Putamen (tissue), 1 donor: Measurements from ENCODE around the gene WDFY1.
A peak's percentile ranks its signal among the peaks of the same experiment; 100 is the strongest.

Experiments used
- DNase-seq: peaks from one replicate; pipeline ENCODE4 v3.0.0-alpha.2; 2016; ENCODE audit warnings: low spot score

WDFY1 gene, protein sequence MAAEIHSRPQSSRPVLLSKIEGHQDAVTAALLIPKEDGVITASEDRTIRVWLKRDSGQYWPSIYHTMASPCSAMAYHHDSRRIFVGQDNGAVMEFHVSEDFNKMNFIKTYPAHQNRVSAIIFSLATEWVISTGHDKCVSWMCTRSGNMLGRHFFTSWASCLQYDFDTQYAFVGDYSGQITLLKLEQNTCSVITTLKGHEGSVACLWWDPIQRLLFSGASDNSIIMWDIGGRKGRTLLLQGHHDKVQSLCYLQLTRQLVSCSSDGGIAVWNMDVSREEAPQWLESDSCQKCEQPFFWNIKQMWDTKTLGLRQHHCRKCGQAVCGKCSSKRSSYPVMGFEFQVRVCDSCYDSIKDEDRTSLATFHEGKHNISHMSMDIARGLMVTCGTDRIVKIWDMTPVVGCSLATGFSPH

DNA sequence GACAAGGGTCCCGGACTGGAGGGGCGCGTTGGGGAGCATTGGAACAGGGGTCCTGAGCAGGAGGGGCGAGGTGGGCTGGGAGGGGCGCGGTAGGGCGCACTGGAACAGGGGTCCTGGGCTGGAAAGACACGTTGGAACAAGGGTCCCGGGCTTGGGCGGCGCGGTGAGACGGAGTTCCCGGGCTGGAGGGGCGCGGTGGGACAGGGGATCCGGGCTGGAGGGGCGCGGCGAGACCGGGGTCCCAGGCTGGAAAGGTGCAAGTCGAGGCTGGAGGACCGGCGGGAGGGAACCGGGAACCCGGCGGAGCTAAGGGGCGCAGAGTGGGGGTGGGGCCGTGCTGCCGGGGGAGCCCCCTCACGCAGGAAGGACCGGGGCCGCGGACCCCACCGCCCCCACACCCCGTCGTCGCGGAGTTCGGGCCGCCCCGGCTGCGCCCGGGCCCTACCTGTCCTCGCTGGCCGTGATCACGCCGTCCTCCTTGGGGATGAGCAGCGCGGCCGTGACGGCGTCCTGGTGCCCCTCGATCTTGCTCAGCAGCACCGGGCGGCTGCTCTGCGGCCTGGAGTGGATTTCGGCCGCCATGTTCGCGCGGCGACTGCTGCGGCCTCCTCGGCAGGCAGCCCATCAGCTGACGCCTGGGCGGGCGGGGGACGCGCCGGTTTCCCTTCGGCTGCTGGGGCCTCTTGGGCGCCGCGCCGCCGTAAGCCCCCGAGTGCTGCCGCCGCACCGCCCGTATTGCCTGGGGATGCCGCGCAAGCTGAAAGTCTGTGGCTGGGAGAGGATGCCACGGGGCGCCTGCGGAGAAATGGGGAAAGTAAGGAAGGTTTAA, at the start of gene WDFY1:
TSS of gene WDFY1 (minus strand) at position 633 of the 829 bp plus-strand sequence. CDS start at position 582, 51 bp downstream.
- DNase-seq = peak; percentile 91

DNA sequence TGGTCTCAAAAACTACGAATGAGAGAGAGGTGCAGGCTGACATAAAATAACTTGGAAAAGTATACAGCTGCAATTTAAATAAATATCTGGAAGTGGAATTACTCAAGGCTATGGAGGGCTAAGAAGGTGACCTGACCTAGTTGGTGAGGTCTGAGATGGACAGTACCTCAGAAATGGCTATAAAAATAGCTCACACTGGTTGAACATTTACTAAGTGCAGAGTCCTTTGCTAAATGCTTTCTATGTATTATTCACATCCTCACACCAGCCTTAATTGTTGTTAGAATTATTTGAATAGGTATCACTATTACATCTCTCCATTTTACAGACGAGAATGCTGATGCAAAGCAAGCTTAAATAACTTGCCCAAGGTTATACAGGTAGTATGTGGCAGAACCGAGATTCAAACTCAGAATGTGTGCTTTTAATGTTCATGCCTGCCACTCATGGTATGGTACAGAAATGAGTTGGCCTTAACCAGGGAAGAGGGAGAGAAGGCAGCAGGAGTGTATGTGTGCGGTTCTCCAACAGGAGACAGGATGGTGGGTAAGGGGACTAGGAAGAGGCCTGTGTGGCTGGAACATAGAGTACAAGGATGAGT, 49.5 kb upstream of the WDFY1 start:
- DNase-seq = no peak

DNA sequence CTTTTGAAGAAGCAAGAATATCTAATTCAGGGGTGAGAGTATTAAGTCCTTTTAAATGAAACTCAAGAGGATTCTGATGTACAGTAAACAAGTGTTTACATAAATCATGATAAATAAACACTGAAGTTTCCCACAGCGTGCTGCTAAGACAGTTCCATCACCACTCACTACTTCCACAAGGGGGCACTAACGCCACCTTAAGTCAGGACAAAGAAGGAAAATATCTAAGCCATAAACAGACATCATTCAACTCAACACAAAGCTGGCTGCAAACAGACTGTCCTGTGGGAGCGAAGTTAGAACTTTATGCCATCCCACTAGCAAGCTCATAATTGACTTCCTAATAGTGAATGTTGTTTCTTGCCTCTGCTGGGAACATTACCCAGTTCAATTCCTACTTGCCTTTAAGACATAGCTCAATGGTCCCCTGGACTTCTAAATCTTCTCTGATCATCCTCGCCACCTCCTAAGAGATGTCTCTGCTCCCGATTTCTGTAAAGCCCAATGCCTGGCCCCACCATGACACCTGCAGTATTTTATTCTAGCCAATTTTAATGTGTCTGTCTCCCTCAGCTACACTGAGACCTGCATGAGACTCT, 48.6 kb upstream of the WDFY1 start:
- peak; percentile 67 for DNase-seq

DNA sequence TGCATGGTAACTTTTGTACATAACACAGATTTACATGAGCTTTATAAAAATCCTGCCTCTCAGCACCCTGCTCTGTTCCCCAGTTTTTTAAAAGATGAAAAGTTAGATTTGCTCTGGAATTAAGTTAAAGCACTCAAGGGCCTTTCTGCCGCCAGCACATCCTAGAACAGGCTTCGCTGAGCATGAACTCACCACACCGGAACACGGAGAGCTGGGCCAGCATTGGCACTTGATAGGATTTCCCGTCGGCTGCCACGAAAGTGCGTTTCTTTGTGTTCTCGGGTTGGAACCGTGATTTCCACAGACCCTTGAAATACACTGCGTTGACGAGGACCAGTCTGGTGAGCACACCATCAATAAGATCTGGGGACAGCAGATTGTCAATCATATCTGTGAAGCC, 46.5 kb upstream of the WDFY1 start:
- DNase-seq = no peak

- no peak for DNase-seq
Observed at GRCh38 chr2:223989856-223990232, 44.7 kb upstream of the WDFY1 start.

DNA sequence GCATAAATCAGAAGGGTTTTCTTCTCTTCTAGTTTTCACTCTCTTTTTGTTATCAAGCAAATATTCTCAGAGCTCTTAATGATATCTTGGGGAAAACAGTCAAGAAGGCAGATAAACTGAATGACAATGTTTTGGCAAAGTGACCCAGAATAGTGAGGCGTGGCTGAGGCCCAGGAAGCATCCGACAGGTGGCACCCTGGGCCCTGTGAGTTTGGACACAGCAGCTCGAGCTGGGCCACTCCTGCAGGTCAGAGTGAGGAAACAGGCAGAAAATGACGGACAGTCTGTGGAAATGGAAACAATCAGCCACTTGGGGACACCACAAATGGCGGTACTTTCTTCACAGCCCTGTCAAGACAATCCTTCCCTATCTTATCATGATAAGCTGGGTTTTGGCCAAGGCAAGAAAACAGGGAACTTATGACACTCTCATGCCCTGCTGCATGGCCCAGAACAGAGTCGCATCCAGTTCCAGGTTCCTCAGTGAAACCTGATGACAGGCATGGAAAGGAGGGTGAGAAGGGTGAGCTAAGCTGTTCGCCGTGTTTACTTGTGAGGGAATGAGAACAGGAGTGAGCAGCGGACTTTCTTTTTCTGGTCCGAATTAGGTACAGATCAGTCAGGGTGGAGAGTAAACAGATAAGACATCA, 44.2 kb upstream of the WDFY1 start:
- DNase-seq = no peak

- no peak for DNase-seq
Observed at GRCh38 chr2:223981241-223981640, 36.1 kb upstream of the WDFY1 start.

DNA sequence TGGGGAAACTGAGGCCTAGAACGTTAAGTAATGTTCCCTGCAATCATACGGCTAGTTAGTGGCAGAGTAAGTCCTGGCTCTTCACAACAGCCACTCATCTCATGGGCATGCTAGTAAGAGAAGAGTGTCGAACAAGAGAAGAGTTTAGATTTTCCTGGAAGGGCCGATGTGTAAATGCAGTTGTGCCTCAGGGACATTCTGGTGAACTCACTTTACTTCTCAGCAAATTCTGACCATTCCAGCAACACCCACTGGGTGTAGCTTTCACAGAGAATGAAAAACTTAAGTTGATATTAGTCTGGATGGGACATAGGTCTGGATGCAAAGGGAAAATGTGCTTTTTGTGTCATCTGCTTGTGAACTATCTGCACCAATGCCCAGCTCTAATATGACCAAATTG, 35.7 kb upstream of the WDFY1 start:
- no peak for DNase-seq

GRCh38 chr2:223980397-223980735, 35.2 kb upstream of the WDFY1 start:
- DNase-seq = no peak

DNA sequence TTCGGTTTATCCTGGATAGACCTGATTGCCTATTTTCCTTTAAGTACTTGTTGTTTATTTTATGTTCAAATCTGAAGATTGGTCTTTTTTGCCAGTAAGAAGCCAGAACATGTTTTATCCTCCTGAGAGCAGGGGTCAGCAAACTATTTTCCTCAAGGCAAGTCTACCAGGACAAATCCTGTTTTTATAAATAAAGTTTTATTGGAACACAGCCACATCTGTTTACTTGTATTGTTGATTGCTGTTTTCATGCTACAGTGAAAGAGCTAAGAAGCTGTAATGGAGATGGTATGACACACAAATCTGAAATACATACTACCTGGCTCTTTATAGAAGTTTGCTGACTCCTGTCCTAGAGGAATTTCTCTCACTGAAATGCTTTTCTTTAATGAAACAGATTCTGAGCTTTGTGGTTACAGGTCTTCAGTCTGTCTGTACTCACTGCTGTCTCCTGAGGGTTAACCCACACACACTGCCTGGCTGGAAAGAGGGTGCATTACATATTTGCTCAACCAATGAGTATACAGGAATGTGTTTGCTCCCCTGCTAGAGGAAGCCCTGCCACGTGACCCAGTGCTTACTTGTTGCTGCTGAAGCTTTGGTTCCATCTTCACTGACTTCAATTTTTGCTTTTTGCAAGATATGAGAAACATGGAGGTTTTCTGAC, 34.7 kb upstream of the WDFY1 start:
- DNase-seq = no peak

DNA sequence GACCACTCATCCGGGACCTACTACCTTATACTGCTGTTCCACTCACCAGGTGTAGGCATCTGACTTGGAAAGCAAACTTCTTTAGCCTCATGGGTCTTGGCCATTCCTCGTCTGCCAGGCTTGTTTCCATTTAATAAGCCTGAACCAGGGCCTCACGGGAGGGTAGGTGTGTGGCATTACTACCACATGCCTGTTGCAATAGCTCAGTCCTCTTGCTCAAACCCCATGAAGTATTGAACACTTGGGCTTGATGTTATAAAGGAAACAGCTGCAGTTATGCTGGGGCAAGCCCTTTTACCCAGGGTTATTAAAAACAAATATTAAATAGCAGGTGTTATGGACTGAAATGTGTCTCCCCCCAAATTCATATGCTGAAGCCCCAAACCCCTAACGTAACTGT, 33.3 kb upstream of the WDFY1 start:
- no peak for DNase-seq

GRCh38 chr2:223976635-223977226, 31.6 kb upstream of the WDFY1 start:
- DNase-seq = no peak

DNA sequence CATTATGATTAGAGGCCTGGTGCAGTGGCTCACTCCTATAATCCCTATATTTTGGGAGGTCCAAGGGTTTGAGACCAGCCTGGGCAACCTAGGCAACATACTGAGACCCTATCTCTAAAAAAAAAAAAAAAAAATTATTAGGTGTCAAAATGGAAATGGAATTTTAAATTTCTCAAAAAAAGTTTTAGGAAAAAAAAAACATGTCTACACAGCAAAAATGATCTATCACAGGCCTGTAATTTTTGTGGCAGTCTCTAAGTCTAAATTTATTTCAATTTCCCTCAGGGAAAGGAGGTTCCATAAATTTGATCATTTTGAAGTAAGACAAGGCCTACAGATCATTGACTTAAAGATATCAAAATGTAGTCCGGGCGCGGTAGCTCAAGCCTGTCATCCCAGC, 28.5 kb upstream of the WDFY1 start:
- DNase-seq = no peak

GRCh38 chr2:223972656-223973102, 27.5 kb upstream of the WDFY1 start:
- no peak for DNase-seq

DNA sequence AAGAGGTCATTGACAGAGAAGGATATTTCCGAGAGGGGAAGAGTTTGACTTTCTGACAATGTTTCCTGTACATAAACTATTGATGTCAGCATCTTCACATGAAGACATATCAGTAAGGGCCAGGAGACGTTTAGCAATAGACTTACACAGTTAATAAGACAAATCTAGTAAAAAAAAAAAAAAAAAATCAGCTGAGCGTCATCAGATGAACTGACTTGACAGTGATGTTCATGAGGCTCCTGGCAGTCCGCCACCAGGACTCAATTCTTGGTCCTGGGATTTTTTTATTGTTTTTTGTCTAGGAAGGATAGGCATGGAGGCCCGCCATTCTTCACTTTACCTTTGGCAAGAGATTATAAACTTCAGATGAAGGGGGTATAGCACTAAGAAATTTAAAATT, 26.6 kb upstream of the WDFY1 start:
- no peak for DNase-seq

DNA sequence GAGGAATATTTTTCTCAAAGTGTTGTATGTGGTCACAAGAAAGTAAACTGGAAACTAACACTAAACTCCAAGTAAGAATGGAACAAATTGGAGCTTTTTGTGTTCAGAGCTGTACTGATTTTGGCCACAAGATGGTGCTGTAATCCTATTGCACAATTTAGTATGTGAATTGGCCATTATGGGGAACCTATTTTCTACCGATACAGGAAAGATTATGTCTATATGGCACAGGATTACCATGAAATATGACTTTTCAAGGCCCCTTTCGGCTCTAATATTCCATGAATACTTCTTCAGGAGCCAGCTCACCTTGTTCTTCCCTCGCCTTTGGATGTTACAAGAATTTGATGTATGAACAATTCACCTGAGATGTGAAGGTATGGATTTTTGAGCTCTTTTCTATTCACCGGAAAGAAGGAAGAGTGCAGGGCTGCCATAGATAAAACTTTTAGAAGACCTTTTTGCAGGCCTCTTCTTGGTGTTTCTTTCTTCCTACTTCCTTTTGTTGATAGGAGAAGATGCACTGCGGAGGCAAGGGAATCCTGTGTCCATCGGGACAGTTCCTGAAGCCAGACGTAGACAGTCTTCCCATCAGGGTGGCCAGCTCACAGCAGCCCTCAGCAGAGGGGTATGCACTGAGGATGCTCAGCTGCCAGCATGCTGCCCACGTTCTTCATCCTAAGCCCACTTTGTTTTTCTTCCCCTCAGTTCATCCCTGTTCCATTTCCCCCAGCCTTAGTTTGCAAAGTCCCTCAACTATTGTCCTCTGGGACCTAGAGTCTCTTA, 25.4 kb upstream of the WDFY1 start:
- DNase-seq = peak; percentile 64

DNA sequence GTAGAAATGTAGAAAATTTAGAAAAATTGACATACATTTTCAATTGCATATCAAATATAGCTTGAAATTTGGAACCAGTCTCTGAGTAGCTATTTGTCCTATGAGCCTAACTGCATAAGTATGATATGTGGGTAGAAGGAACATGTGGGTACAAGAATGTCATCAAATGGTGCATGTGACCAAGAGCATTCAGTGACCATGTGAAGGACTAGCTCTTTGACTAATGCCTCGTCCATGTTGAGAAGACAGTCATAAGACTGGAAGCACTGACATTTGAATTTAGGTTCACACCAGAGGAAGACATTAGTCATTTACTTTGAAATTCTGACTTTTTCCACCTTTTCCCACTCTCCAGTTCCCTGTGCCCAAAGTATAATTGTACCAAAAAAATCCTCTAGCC, 24.7 kb upstream of the WDFY1 start:
- DNase-seq = no peak

DNA sequence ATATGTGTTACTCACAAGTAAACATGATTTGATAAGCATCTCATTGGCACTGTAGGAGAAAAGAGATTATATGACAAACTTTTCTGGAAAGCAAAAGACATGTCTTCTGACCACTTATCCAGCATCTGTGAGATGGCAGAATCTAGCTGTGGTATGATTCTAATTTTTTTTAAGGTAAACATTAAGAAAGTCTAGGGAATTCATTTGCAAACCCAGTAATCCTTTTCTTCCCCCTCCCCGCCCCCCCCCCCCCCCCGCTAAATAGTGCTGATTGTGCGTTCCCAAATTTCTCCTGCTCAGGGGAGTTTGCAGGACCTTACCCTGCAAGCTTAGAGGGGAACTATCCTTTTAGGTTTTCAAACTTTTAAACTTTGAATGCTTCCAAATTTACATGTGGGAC, 24.2 kb upstream of the WDFY1 start:
- DNase-seq = no peak

GRCh38 chr2:223967981-223968380, 22.8 kb upstream of the WDFY1 start:
- DNase-seq = no peak

- no peak for DNase-seq
Observed at GRCh38 chr2:223959688-223960087, 14.6 kb upstream of the WDFY1 start.
